B cell (primary cell): Measurements from ENCODE around the gene ETV1. TPM values are rescaled to one million over a fixed set of nuclear protein-coding genes. Genes with fewer than 3 reads are reported as not detected.

ENCODE experiments used
- ATAC-seq: fragments of 200-7000 bp; cut with Tn5 transposase; one replicate; pipeline ENCODE4 v1.10.0; 2021; ENCODE audit warnings: low read depth, mild to moderate bottlenecking, moderate number of reproducible peaks, moderate library complexity
- CTCF ChIA-PET: fragments of 350-600 bp; sonication (Branson Sonifier 250); formaldehyde crosslinking; loops from one replicate; lab custom pipeline; 2021; ENCODE audit warnings: antibody characterized with exemption, inconsistent platforms; lab: Charles Lee
- POLR2A ChIA-PET: fragments of 350-600 bp; sonication (Branson Sonifier 250); formaldehyde crosslinking; loops from one replicate; lab custom pipeline; 2021; ENCODE audit warnings: antibody characterized with exemption; lab: Charles Lee
- DNase-seq: peaks from one replicate; pipeline ENCODE4 v3.0.0; 2013
- H2AFZ ChIP-seq: 2 replicates; pipeline ENCODE4 v1.6.1; 2012; ENCODE audit warnings: mild to moderate bottlenecking, low read depth, low read length; ENCODE audit not compliant: insufficient read depth, poor library complexity, severe bottlenecking
- H3K27ac ChIP-seq, 2 donors: 1 replicate in 1 of 2; 2 replicates in 1 of 2; pipeline ENCODE4 v1.5.1; 2012 to 2013; ENCODE audit warnings: low read length in 2 of 2, mild to moderate bottlenecking in 2 of 2, moderate library complexity in 1 of 2
- H3K27me3 ChIP-seq, 4 experiments: fragments of 200-600 bp in 1 of 4; sonication (generic) in 1 of 4; replicated peaks in 1 of 4; 1 replicate in 2 of 4; 2 replicates in 2 of 4; pipeline versions ENCODE4 v1.6.1 to v1.7.0; 2013 to 2016; ENCODE audit warnings: low read length in 3 of 4, mild to moderate bottlenecking in 2 of 4, mixed read lengths in 1 of 4, moderate library complexity in 1 of 4; ENCODE audit not compliant: insufficient read depth in 4 of 4, control insufficient read depth in 3 of 4; ENCODE audit errors: control extremely low read depth in 1 of 4
- H3K36me3 ChIP-seq, 2 experiments: replicated peaks in 1 of 2; 1 replicate in 1 of 2; 2 replicates in 1 of 2; pipeline versions ENCODE4 v1.6.1 to v1.7.1; 2013; ENCODE audit warnings: low read length in 1 of 2; ENCODE audit not compliant: insufficient read depth in 2 of 2, control insufficient read depth in 1 of 2; ENCODE audit errors: control extremely low read depth in 1 of 2, extremely low read depth in 1 of 2
- H3K4me1 ChIP-seq, 2 donors: fragments of 200-600 bp in 1 of 2; sonication (generic) in 1 of 2; 1 replicate in 1 of 2; 2 replicates in 1 of 2; pipeline versions ENCODE4 v1.5.1 to v1.6.1; 2013 to 2017; ENCODE audit warnings: low read length in 2 of 2; ENCODE audit not compliant: control insufficient read depth in 2 of 2, insufficient read depth in 2 of 2
- H3K4me2 ChIP-seq: replicated peaks from 2 replicates; pipeline ENCODE3; 2012; ENCODE audit warnings: mild to moderate bottlenecking, low read depth, low read length; ENCODE audit not compliant: poor library complexity, severe bottlenecking
- H3K4me3 ChIP-seq, 5 experiments: fragments of 200-600 bp in 1 of 5; sonication (generic) in 1 of 5; 1 replicate in 3 of 5; 2 replicates in 2 of 5; pipeline versions ENCODE4 v1.5.1 to v1.7.0; 2011 to 2016; ENCODE audit warnings: low read length in 4 of 5, mild to moderate bottlenecking in 4 of 5, low read depth in 2 of 5, control low read depth in 1 of 5, moderate library complexity in 1 of 5; ENCODE audit not compliant: insufficient read depth in 1 of 5; ENCODE audit errors: control extremely low read depth in 1 of 5, extremely low read depth in 1 of 5
- H3K79me2 ChIP-seq: fragments of 200-600 bp; sonication (generic); one replicate; pipeline ENCODE4 v1.6.0; 2016; ENCODE audit warnings: low read length; ENCODE audit not compliant: control insufficient read depth, insufficient read depth
- H3K9ac ChIP-seq: fragments of 200-600 bp; sonication (generic); 2 replicates; pipeline ENCODE4 v1.6.1; 2017; ENCODE audit warnings: mild to moderate bottlenecking, low read length, moderate library complexity
- H3K9me3 ChIP-seq, 3 donors: one replicate each; pipeline versions ENCODE4 v1.6.1 to v1.7.1; 2013; ENCODE audit warnings: low read length in 2 of 3; ENCODE audit not compliant: control insufficient read depth in 2 of 3, insufficient read depth in 1 of 3; ENCODE audit errors: control extremely low read depth in 1 of 3
- H4K20me1 ChIP-seq: 2 replicates; pipeline ENCODE4 v1.6.0; 2012; ENCODE audit warnings: mild to moderate bottlenecking, low read length; ENCODE audit not compliant: insufficient read depth, control insufficient read depth, poor library complexity, severe bottlenecking
- H3K27ac Mint-ChIP-seq: one replicate; pipeline ENCODE4 v1.8.0; 2021; ENCODE audit warnings: mixed read lengths
- H3K27me3 Mint-ChIP-seq: one replicate; pipeline ENCODE4 v1.8.0; 2021; ENCODE audit warnings: mixed read lengths
- H3K4me1 Mint-ChIP-seq: one replicate; pipeline ENCODE4 v1.8.0; 2021; ENCODE audit warnings: mixed read lengths
- H3K4me3 Mint-ChIP-seq: one replicate; pipeline ENCODE4 v1.8.0; 2021; ENCODE audit warnings: mixed read lengths
- H3K9me3 Mint-ChIP-seq: one replicate; pipeline ENCODE4 v1.8.0; 2022; ENCODE audit warnings: mixed read lengths; ENCODE audit not compliant: insufficient read depth
- CTCF ChIP-seq: fragments of 200-600 bp; IDR thresholded peaks from one replicate; pipeline ENCODE4 v1.8.0; 2022; ENCODE audit warnings: antibody characterized with exemption, mild to moderate bottlenecking
- EZH2 ChIP-seq: IDR thresholded peaks from 2 replicates; pipeline ENCODE4 v1.6.1; 2012; ENCODE audit warnings: borderline replicate concordance, low read depth, mild to moderate bottlenecking, moderate library complexity, low read length; ENCODE audit not compliant: insufficient read depth, poor library complexity, severe bottlenecking
- WGBS: methylation state at CpG from one replicate; pipeline ENCODE4 v1.1.5; 2013; ENCODE audit warnings: missing lambda C conversion rate; ENCODE audit not compliant: insufficient coverage; 5-methylcytosine and 5-hydroxymethylcytosine counted together
- intact Hi-C: fragments of 100-400 bp; cut with micrococcal nuclease; formaldehyde crosslinking; loops from one replicate; pipeline ENCODE4 v1.10.0; 2022
- polyA plus RNA-seq: library from polyadenylated mRNA; depleted of rRNA; stranded (reverse); fragments of >200 nt; gene quantifications from 2 replicates; pipeline ENCODE4 v1.2.3, GENCODE V29; 2012
- total RNA-seq, 2 donors: library from RNA; stranded (reverse); fragments of 120-200 nt in 1 of 2; gene quantifications; 1 replicate in 1 of 2; 2 replicates in 1 of 2; pipeline versions ENCODE4 v1.2.3 to v1.2.4, GENCODE V29; 2013 to 2022

Gene ETV1
- total and polyA plus RNA-seq, 2 donors (not counting 1 experiment from before 2014, with no cell fraction given) = not detected

- DNase-seq (no peak), ATAC-seq (no peak)
- Mint-ChIP-seq H3K9me3 (no peaks in the 10 kb centered on the region), H3K27me3 (no peaks in the 10 kb centered on the region), H3K27ac (no peak overlapping the region), H3K4me3 (no peak overlapping the region), H3K4me1 (no peaks in the 10 kb centered on the region)
- H3K79me2 ChIP-seq = no peaks in the 10 kb centered on the region
- H3K9ac ChIP-seq = no peak overlapping the region
- H3K4me2 ChIP-seq = no peak overlapping the region
- no peaks in the 10 kb centered on the region for H3K9me3 ChIP-seq
- H3K27ac ChIP-seq = no peak overlapping the region
- no peaks in the 10 kb centered on the region for H3K4me1 ChIP-seq
- no peaks in the 10 kb centered on the region for H4K20me1 ChIP-seq
- H3K27me3 ChIP-seq = no peaks in the 10 kb centered on the region
- CTCF ChIA-PET = no interaction called here
- H3K4me3 ChIP-seq = no peak overlapping the region
- intact Hi-C loops = no loop called here
- POLR2A ChIA-PET = no interaction called here
- TF ChIP-seq EZH2 (no peak), CTCF (no peak)
- no peaks in the 10 kb centered on the region for H3K36me3 ChIP-seq
- 88% methylated on average over 3 of the region's 4 CpGs for WGBS
- H2AFZ ChIP-seq = no peak overlapping the region
These were observed 94.5 kb downstream of the ETV1 start for GRCh38 chr7:13894954-13895353.

DNA sequence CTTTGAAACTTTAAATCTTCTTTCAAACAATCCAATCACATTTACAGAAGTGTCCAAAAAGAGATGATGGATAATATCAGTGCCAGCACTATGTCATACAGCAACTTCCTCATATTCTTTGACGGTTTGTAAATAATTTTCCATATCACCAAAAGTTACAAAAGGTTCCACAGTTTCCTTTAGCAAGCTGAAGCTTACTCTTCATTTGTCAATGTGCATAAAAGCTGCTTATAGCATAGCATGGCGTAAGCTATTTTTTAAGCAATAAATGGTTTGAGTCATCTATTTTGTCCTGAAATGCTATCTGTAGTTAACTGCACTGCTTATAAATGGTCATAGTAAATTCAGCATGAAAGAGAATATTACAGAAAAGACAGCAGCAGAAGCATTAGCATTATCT is 95.1 kb downstream of the ETV1 start:
- no peaks in the 10 kb centered on the region for H3K9me3 ChIP-seq
- TF ChIP-seq CTCF (no peak), EZH2 (no peak)
- H3K36me3 ChIP-seq = no peaks in the 10 kb centered on the region
- intact Hi-C loops = no loop called here
- H3K27ac ChIP-seq = no peak overlapping the region
- DNase-seq (no peak), ATAC-seq (no peak)
- ChIA-PET CTCF (no interaction called here), POLR2A (no interaction called here)
- H3K4me1 ChIP-seq = no peaks in the 10 kb centered on the region
- no CpG with 5 or more reads among the region's 2 CpGs for WGBS
- Mint-ChIP-seq H3K9me3 (no peaks in the 10 kb centered on the region), H3K4me1 (no peaks in the 10 kb centered on the region), H3K27ac (no peak overlapping the region), H3K27me3 (no peaks in the 10 kb centered on the region), H3K4me3 (no peak overlapping the region)
- H4K20me1 ChIP-seq = no peaks in the 10 kb centered on the region
- H3K27me3 ChIP-seq = no peaks in the 10 kb centered on the region
- H3K4me2 ChIP-seq = no peak overlapping the region
- H3K4me3 ChIP-seq = no peak overlapping the region
- no peak overlapping the region for H2AFZ ChIP-seq
- no peak overlapping the region for H3K9ac ChIP-seq
- H3K79me2 ChIP-seq = no peaks in the 10 kb centered on the region
